ENCODE results near the gene POF1B. TPM values are rescaled to one million over a fixed set of nuclear protein-coding genes. Genes with fewer than 3 reads are reported as not detected.

POF1B gene
- total and polyA plus RNA-seq, 2 of the 4 experiments (the other 2 are of a cell fraction): not detected

DNA sequence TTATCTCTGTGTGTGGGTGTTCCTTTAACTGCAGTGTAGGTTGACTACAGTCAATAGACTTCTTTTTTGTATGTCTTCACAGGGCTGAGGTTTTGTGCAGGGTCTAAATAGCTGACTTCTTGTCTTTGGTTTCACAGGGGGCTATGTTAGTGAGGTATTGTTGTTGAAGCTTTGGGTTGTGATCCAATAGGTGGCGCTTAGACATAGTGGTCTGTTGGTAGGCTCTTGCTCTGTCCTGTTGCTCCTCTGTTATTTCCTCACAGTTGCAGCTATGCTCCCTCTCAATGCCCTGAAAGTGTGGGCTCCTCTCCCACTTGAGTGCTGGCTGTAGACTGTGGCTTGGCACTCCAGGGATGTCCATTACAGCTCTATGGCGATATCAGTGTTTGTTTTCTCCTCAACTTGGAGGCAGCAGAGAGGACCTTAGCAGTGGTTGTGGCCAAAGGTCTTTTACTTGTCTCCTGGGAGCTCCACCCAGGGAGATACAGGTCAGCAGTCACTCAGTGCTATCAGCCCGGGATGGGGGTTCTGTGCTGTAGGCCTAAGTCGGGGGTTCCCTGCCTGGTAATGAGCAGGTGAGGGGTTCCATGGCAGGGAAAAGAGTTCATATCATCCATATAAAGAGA, 14.0 kb downstream of the POF1B start:
- intact Hi-C loops (cut with micrococcal nuclease): no loop called here
- ATAC-seq (ENCODE audit: low read depth) (no peak), DNase-seq (no peak)
- H2AFZ ChIP-seq (replicated peaks; ENCODE audit: low read length, poor library complexity): no peak overlapping the region
- ChIA-PET CTCF (no interaction called here), POLR2A (ENCODE audit: unreplicated experiment) (no interaction called here)
- no peak overlapping the region for H3K4ac ChIP-seq (ENCODE audit: low read depth, low read length)
- H3K4me3 ChIP-seq (ENCODE audit: insufficient read depth, low read depth, low read length): no peak overlapping the region
- no peak overlapping the region for H3K4me2 ChIP-seq (ENCODE audit: low read depth, low read length)
- no peaks in the 10 kb centered on the region for H3K79me1 ChIP-seq (ENCODE audit: low read depth in 1 of 2, low read length in 2 of 2)
- WGBS, 2 experiments (ENCODE audit: extremely low coverage in 2 of 2, insufficient read length in 1 of 2): no CpG with 5 or more reads among the region's 4 CpGs
- no peak overlapping the region for H3K27ac ChIP-seq (ENCODE audit: insufficient read depth, low read length)
- no peak overlapping the region for H4K8ac ChIP-seq (ENCODE audit: low read depth in 2 of 2, low read length in 2 of 2)
- no peak for TF ChIP-seq USF2 (IDR thresholded peaks at IDR 0.05; ENCODE audit: low read depth, low read length)
- no peak for TF ChIP-seq SMC3 (IDR thresholded peaks at IDR 0.05; ENCODE audit: low read depth, low read length)
- TF ChIP-seq MXI1 (IDR thresholded peaks at IDR 0.05; ENCODE audit: borderline replicate concordance, low read depth, low read length): no peak
- no peak for TF ChIP-seq ELK1 (IDR thresholded peaks at IDR 0.05; ENCODE audit: borderline replicate concordance, low read depth, low read length)
- TF ChIP-seq, protein P1, sequence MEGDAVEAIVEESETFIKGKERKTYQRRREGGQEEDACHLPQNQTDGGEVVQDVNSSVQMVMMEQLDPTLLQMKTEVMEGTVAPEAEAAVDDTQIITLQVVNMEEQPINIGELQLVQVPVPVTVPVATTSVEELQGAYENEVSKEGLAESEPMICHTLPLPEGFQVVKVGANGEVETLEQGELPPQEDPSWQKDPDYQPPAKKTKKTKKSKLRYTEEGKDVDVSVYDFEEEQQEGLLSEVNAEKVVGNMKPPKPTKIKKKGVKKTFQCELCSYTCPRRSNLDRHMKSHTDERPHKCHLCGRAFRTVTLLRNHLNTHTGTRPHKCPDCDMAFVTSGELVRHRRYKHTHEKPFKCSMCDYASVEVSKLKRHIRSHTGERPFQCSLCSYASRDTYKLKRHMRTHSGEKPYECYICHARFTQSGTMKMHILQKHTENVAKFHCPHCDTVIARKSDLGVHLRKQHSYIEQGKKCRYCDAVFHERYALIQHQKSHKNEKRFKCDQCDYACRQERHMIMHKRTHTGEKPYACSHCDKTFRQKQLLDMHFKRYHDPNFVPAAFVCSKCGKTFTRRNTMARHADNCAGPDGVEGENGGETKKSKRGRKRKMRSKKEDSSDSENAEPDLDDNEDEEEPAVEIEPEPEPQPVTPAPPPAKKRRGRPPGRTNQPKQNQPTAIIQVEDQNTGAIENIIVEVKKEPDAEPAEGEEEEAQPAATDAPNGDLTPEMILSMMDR (conservative IDR thresholded peaks at IDR 0.05; ENCODE audit: low read depth, low read length): no peak
- no peak for TF ChIP-seq CHD1 (IDR thresholded peaks at IDR 0.05; ENCODE audit: low read depth, low read length)
- no peak for TF ChIP-seq CEBPB (IDR thresholded peaks at IDR 0.05; ENCODE audit: low read depth, low read length)
- no peak for TF ChIP-seq FOS (IDR thresholded peaks at IDR 0.05; ENCODE audit: low read depth, low read length)
- no peak for TF ChIP-seq RAD21 (IDR thresholded peaks at IDR 0.05; ENCODE audit: low read length)
- no peak for TF ChIP-seq POLR2A (IDR thresholded peaks at IDR 0.05; ENCODE audit: low read depth, low read length)
- no peak for TF ChIP-seq NFE2L2 (IDR thresholded peaks at IDR 0.05; ENCODE audit: low read depth, low read length)
- no peak for TF ChIP-seq MAZ (IDR thresholded peaks at IDR 0.05; ENCODE audit: borderline replicate concordance, low read depth, low read length)
- no peak for TF ChIP-seq MAFK (IDR thresholded peaks at IDR 0.05; ENCODE audit: low read depth, low read length)
- H4K5ac ChIP-seq (ENCODE audit: low read depth, low read length): no peak overlapping the region
- no peak overlapping the region for H2AK5ac ChIP-seq (ENCODE audit: low read depth, low read length)
- H2BK15ac ChIP-seq (ENCODE audit: low read depth, low read length): no peak overlapping the region
- no peaks in the 10 kb centered on the region for H4K20me1 ChIP-seq (ENCODE audit: insufficient read depth, low read length)
- H3K4me1 ChIP-seq (ENCODE audit: control insufficient read depth, insufficient read depth, low read length): no peaks in the 10 kb centered on the region
- H3K23ac ChIP-seq (ENCODE audit: low read depth, low read length): no peak overlapping the region
- no peak overlapping the region for H2BK5ac ChIP-seq (ENCODE audit: low read depth, low read length, poor library complexity, severe bottlenecking)
- in situ Hi-C loops (cut with MboI; ENCODE audit: low sequenced_read_pairs): no loop called here
- no peak overlapping the region for H2BK120ac ChIP-seq (ENCODE audit: low read depth, low read length)
- no peak overlapping the region for H3K14ac ChIP-seq (replicated peaks; ENCODE audit: low read depth, low read length)
- no TSS peak for BruUV-seq (replicated peaks)
- H3K18ac ChIP-seq (ENCODE audit: low read depth, low read length): no peak overlapping the region
- dilution Hi-C loops (cut with HindIII; ENCODE audit: low sequenced_read_pairs, unreplicated experiment): no loop called here
- H3K9me3 ChIP-seq (ENCODE audit: control insufficient read depth, insufficient read depth, low read length): no peaks in the 10 kb centered on the region
- no peaks in the 10 kb centered on the region for H3K36me3 ChIP-seq (ENCODE audit: control insufficient read depth, insufficient read depth, low read length)
- no peak overlapping the region for H3K9ac ChIP-seq (ENCODE audit: low read depth, low read length)
- no peak overlapping the region for H2AK9ac ChIP-seq (replicated peaks; ENCODE audit: low read depth, low read length, poor library complexity)
- no peaks in the 10 kb centered on the region for H3K27me3 ChIP-seq (ENCODE audit: control insufficient read depth, insufficient read depth, low read length)
- H3K56ac ChIP-seq (ENCODE audit: extremely low read depth, insufficient read depth, low read length): no peak overlapping the region
- H4K91ac ChIP-seq (ENCODE audit: insufficient read depth, low read depth, low read length): no peak overlapping the region
- H2BK20ac ChIP-seq (ENCODE audit: low read depth, low read length): no peak overlapping the region
- no peaks in the 10 kb centered on the region for H3K9me1 ChIP-seq (ENCODE audit: insufficient read depth, low read length)
